Central memory CD4-positive, alpha-beta T cell (primary cell): ENCODE measurements around the gene TMEM45A.
"Not testable (repeated sequence)": the region's sequence is repeated elsewhere in the genome, so short reads cannot be mapped to it uniquely, and the experiment has no call there.

Experiments used
- DNase-seq: peaks from one replicate; pipeline ENCODE4 v3.0.0; 2022

TMEM45A gene

GRCh38 chr3:100578646-100579045 is 86.2 kb downstream of the TMEM45A start:
- DNase-seq = no peak

DNA sequence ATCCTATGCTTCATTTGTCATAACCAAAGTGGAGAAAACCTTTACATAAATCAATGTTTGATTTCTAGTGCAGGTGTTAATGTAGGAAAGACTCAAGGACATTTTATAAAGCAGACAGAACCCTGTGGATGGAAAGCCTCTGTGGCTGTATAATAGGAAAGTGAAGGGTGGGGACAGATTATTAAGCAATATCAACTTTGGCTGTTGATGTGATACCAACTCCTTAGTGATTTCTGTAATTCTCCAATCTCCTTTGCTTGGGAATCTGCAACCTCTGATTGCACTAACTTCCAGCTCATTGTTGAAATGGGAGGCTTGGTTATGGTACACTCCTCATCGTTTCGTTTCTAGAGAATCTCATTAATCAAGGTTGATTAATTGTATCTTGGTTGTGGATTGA is 87.7 kb downstream of the TMEM45A start:
- no peak for DNase-seq

GRCh38 chr3:100581650-100582049 is 89.2 kb downstream of the TMEM45A start:
- DNase-seq = no peak

DNA sequence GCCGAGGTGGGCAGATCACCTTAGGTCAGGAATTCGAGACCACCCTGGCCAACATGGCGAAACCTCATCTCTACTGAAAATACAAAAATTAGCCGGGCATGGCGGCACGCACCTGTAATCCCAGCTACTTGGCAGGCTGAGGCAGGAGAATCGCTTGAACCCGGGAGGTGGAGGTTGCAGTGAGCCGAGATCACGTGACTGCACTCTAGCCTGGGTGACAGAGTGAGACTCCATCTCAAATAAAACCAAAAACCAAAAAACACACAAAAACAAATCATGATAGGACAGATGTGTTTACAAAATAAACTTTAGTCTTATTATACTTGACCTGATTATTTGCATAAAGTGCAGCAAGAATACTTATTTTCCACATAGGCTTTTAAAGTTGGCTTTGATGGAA is 89.7 kb downstream of the TMEM45A start:
- DNase-seq = not testable (repeated sequence)

- DNase-seq = no peak
These were observed 91.8 kb downstream of the TMEM45A start for GRCh38 chr3:100584101-100584660.

- DNase-seq = no peak
These were observed 94.4 kb downstream of the TMEM45A start for GRCh38 chr3:100586832-100587231.

DNA sequence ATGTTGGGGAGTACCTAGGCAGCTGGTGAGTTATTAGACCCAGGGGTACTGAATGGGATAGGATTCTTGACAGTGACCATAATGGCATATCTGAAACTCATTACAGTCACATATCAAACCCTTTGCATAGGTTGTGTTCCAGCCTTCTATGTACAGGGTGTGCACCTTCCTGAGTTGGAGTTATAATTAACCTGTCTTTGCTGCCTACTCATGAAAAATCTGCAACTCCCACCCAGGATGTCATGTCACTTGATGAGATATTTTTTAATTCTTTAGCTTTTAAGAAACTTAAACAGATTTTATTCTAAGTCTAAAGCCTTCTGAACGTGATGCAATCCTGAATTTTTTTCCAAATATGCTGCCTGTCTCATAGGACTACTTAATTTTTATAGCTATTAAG is 95.8 kb downstream of the TMEM45A start:
- DNase-seq = no peak

DNA sequence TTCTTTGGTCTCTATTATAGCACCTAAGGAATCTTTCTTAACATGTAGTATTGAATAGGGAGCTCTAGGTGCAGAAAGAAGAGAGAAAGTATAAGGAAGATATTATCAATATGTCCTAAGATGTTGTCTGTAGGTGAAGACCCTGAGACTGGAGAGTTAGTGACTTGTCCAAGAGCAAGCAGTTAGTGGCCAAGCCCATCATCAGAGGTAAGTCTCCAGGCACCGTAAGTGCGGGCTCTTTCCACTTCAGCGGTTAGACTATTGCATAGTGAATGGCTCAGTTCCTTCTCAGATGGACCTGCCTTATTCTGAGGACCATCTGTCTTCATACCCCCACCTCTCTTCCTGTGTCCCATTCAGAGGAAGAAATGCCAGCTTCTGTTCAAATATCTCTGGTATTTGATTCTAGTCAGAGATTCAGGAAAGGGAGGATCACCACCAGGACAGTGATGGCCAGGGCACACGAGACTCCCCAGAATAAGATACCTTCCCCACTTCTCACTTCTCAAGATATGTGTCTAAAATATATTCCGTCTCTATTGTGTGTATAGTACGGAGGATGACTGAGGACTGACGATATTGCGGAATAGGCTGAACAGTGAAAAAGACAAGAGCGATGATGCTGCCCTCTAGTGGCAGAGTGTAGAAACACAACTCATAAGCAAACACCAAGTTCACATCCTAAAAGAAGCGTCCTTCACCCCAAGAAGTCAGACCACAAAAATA is 97.9 kb downstream of the TMEM45A start:
- peak; percentile 52 for DNase-seq

- DNase-seq = no peak
These were observed 98.4 kb downstream of the TMEM45A start for GRCh38 chr3:100590840-100591147.

GRCh38 chr3:100591411-100591810 is 99.0 kb downstream of the TMEM45A start:
- no peak for DNase-seq

DNA sequence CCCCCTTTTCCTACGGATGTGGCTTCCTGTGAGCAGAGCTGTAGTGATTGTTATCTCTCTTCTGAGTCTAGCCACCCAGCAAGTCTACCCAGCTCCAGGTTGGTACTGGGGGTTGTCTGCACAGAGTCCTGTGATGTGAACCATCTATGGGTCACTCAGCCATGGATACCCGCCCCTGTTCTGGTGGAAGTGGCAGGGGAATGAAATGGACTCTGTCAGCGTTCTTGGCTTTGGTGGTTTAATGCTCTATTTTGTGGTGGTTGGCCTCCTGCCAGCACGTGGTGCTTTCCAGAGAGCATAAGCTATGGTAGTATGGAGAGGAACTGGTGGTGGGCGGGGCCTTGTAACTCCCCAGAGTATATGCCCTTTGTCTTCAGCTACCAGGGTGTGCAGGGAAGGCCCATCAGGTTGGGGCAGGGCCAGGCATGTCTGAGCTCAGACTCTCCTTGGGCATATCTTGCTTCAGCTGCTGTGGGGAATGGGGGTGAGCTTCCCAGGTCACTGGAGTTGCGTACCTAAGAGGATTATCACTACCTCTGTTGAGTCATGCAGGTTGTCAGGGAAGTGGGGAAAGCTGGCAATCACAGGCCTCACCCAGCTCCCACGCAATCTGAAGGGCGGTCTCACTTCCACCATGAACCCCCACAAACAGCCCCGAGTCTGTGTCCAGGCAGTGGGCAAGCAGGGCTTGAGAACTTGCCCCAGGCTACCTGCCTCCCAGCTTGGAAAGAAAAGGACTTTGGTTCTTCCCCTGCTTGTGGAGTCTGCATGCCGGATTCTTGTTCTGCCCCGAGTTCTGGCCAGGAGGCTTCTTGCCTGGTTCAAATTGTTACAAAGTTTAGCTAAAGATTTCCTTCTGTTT is 108.0 kb downstream of the TMEM45A start:
- DNase-seq = peak; percentile 4

DNA sequence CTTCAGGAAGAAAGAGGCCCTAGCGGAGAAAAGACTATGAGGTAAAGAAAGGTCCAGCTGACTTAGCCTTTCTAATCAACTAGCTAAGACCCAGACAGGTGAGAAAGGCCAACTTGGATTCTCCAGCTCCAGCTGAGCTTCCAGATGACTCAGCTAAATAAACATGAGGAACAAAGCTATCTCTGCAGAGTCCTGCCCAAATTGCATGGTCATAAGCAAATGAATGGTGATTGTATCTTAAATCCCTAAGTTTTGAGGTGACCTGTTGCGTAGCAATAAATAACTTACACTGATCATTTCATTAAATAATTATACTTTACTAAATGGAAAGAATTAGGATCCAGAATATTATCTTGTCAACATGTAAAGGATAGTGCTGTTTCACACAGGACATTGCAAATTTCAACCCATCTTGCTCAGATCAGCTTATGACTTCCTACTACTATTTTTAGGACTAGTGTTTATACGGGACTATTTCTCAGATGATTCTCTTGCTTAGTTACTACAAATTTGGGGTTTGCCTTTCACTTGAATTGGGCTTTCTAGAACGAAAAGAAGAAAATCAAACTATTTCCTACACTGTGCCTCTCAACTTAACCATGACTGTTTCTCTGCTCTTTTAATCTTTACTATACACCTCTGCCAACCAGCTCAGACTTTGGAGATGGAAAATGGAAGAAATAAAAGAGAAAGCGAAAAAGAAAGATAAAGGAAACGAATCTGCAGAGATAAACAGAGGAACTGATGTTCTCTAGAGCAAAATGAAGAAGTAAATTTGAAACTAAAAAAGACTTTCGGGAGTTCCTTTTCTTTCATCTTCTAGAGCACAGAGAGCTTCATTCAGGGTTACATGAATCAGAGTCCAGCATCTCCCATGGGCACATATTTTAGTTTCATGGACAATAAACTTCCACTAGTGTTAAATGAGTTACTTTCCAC is 110.4 kb downstream of the TMEM45A start:
- DNase-seq = no peak

DNA sequence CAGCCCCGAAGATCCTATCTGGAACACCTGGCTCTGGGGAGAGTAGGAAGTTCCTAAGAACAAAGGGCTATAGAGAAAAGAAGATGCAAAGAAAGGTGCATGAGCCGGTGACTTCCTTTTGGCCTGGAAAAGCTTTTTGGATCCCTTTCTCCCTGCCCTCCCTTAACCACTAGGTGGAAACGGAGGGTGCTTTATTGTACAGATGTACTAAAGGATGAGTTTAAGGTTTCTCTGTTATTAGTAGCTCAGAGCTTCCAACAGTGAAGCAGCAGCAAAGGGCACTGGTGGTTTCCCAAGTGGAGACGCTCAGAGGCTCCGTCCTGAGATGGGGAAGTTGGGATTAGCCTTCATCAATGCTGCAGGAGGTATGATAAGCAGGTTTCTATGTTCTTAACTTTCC is 111.0 kb downstream of the TMEM45A start:
- no peak for DNase-seq

GRCh38 chr3:100605358-100605757 is 112.9 kb downstream of the TMEM45A start:
- no peak for DNase-seq

GRCh38 chr3:100606894-100607512 is 114.6 kb downstream of the TMEM45A start:
- DNase-seq = no peak

DNA sequence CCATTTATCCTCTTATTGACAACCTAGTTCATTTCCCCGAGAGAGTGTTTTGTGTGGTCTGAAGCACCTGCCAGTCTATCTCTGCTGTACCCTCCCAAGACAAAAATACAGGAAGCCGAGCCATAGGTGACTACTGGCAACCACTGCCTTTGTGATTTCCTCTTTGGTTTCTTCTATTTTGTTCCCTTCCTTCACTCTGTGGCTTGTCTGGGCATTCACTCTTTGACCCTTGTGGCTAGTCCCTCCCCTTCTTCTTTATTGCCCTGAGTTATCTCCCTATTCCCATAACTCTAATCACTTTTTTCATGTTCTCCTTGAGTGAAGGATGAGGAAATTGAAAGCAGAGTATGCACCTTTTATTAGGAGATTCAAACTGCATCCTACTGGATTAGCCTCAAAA is 116.9 kb downstream of the TMEM45A start, which contains the start of gene ADGRG7:
Gene ADGRG7, plus strand, starts transcription at position 297 of the 400 bp plus-strand sequence. CDS start 256 bp downstream, outside the sequence.
- no peak for DNase-seq

- no peak for DNase-seq
These were observed 117.5 kb downstream of the TMEM45A start for GRCh38 chr3:100609963-100610362.

GRCh38 chr3:100611221-100611620 is 118.8 kb downstream of the TMEM45A start:
- DNase-seq = no peak

DNA sequence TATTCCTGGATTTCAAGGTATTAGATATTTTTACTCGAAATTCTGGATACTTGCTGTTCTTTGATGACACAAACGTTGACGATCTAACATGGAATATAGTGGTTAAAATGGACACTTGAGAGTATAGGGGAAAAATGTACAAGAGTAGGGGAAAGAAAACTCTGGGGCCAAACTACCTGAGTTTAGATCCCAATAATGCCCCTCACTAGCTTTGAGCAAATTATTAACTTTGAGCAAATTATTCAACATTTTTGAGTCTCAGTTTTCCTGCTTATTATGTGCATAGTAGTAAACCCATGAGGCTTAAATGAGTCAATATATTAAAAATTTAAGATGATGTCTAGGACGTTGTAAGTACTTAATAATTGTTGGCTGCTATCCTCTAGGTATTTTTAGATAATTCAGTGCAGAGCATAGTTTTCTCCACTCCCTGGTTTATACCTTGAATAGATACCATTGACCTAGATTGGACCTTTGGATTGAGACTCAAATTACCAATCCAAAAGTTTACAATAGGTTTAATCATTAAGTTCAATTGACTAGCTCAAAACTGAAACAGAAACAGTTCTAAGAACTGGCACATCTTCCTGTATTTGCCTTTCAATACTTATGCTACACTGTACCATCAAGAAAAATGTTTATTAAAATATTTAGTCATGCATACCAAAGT is 121.4 kb downstream of the TMEM45A start:
- no peak for DNase-seq

GRCh38 chr3:100614941-100615340 is 122.5 kb downstream of the TMEM45A start:
- DNase-seq = no peak

DNA sequence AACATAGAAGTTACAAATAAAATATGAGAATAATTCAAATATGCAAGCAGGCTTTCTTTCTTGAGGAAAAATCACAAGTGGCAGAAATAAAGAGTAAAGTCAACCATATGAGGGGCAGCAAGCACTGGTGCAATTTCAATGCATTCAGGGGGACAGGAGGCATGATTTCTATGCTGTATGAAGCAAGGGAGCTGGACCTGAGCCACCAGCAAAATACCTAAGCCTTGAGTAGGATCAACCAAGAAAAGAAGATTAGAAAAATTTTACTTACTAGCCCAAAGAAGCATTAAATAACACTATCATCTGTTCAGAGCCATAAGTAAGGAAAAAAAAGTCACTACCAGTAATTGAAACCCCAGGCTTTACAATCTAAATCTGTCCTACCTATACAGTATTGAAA is 123.3 kb downstream of the TMEM45A start:
- DNase-seq = no peak

DNA sequence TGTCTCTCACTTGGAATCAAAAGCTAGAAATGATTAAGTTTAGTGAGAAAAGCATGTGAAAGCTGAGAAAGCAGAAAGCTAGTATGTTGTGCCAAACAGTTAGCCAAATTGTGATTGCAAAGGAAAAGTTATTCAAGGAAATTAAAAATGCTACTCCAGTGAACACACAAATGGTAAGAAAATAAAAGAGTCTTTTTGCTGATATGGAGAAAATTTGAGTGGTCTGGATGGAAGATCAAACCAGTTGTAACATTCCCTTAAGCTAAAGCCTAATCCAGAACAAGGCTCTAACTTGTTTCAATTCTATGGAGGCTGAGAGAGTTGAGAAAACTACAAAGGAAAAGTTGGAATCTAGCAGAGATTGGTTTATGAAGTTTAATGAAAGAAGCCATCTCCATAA is 128.8 kb downstream of the TMEM45A start:
- DNase-seq = no peak
